Stimulated activated CD8-positive, alpha-beta memory T cell treated with anti-CD3 and anti-CD28 coated beads, Interleukin-7, amount 100 ng/mL, for 1 hour (primary cell): ENCODE results near the gene MYNN.

Experiments used
- DNase-seq, 2 donors: peaks; one replicate each; pipeline ENCODE4 v3.0.0-alpha.2; 2020; ENCODE audit warnings: low read depth in 2 of 2

Gene MYNN

DNA sequence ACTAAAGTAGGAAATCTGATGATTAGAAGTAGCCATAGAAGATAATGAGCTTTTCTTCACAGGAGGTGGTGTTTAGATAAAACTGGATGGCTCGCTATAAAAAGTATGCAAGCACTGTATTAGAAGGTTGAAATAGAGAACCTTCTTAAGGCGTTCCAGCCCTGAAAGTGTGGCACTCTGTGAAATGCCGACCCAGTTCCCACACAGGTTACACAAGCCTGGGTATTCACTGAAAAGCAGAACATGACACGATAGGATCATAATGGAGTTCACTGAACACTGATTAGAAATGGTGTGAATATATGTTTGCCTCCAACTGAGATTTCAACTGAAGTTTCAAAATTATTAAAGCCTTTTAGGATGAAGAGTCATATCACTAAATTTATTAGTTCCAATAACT is 54.5 kb downstream of the MYNN start:
- DNase-seq: no peak

DNA sequence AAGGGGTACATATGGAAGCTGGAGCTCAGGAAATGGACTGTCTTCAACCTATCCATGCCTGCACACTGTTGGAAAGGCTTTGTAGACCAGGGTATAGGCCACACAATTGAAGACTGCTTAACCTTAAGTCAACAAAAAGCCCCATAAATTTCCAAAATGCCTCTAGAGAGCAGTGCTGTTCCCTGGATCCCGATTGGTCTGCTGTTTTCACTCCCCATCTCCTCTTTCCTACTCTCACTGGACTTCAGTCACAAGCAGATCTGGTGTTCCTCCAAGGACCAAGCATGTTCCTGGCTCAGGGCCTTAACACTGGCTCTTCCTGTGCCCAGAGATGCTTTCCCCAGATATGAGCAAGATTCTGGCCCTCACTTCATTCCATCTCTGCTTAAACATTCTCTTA is 62.3 kb downstream of the MYNN start:
- no peak for DNase-seq

DNA sequence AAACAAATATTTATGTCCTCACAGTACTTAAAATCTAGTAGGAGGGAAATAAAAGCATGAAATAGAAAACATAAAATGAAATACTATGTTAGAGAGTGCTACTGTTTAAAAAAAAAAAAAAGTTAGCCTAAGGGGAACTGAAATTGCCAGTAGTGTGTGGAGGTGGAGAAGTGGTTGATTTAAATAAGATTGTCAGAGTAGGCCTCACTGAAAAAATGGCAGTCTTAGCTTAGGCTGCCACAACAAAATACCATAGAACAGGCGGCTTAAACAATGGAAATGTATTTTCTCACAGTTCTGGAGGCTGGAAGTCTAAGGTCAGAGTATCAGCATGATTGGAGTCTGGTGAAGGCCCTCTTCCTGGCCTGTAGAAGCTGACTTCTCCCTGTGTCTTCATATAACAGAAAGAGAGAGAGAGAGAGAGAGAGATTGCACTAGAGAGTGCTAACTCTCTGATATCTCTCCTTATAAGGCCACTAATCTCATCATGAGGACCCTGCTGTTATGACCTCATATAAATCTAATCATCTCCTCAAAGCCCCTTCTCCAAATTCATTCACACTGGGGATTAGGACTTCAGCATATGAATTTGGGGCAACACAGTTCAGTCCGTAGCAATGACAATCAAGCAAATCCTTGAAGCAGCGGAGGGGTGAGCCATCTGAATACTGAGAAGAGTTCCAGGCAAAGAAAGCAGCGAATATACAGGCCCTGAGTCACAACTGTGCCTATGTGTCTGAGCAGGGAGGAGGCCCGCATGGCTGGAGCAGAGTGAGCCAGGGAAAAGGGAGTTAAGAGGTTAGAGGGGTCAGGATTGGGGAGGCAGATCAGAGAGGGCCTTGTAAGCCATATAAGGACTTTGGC is 63.1 kb downstream of the MYNN start:
- no peak for DNase-seq

DNA sequence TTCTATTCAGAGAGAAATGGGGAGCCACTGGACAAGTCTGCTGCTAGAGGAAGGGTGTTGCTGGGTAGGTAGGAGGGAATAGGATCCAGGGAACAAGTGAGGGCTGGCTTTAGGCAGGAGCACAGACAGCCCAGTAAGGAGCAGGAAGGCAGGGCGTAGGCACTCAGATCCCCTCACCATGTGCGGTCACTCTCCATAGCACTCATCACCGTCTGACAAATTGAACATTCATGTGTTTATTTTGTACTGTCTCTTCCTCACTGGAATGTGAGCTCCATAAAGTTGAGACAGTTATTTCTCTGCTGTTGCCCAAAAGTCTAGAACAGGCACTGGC is 63.7 kb downstream of the MYNN start:
- no peak for DNase-seq

DNA sequence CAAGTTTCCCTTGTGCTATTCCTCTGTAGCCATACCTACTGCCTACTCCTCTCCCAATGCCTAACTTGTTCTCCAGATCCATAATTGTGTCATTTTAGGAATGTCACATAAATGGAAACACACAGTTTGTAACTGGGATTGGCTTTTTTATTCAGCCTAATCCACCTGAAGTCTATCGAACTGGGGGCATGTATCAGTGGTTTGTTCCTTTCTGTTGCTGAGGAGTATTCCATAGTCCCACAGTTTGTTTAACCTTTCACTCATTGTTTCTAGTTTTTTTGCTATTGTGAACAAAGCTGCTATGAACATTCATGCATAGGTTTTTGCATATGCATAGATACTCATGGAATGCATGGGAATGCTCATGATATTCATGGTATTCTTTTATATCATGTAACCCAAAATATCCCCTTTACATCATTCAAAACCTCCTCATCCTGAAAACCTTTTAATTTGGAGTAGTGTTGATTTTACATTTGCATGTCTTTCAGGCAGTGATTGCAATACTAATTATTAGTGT is 65.4 kb downstream of the MYNN start:
- no peak for DNase-seq
